Posterior cingulate gyrus (tissue), 11 donors: ENCODE measurements around the gene SNTG2.

ENCODE experiments used
- DNase-seq, 10 donors: peaks; one replicate each; pipeline versions ENCODE4 v3.0.0 to v3.0.0-alpha.2; 2020 to 2021; ENCODE audit warnings: mixed read lengths in 3 of 10
- intact Hi-C: fragments of 100-400 bp; cut with DNase I; formaldehyde crosslinking; loops from one replicate; pipeline ENCODE4 v1.15.1; 2023

Gene SNTG2

GRCh38 chr2:1297372-1298159 lies 346.9 kb downstream of the SNTG2 start:
- peak in 1 of 10 donors; percentile 80 for DNase-seq
- intact Hi-C loops: no loop called here

GRCh38 chr2:1299043-1299442 lies 348.4 kb downstream of the SNTG2 start:
- intact Hi-C loops: no loop called here

GRCh38 chr2:1300284-1300683 lies 349.6 kb downstream of the SNTG2 start:
- intact Hi-C loops: no loop called here
- DNase-seq: no peak

More at GRCh38 chr2:1299043-1299442, 348.4 kb downstream of the SNTG2 start:
- DNase-seq: no peak

GRCh38 chr2:1301056-1301455 lies 350.4 kb downstream of the SNTG2 start:
- intact Hi-C loops: no loop called here
- peak in 1 of 10 donors; percentile 57 for DNase-seq

- intact Hi-C loops: no loop called here
- no peak for DNase-seq
These were observed 354.8 kb downstream of the SNTG2 start for GRCh38 chr2:1305342-1306013.

- DNase-seq: no peak
- intact Hi-C loops: no loop called here
These were observed 355.5 kb downstream of the SNTG2 start for GRCh38 chr2:1306014-1306686.

- intact Hi-C loops: no loop called here
- DNase-seq: peak in 1 of 10 donors; percentile 73
These were observed 356.3 kb downstream of the SNTG2 start for GRCh38 chr2:1306687-1307516.

GRCh38 chr2:1307670-1308069 lies 357.0 kb downstream of the SNTG2 start:
- peak in 1 of 10 donors; percentile 78 for DNase-seq

GRCh38 chr2:1308678-1309077 lies 358.0 kb downstream of the SNTG2 start:
- no peak for DNase-seq
- intact Hi-C loops: no loop called here

More at GRCh38 chr2:1307670-1308069, 357.0 kb downstream of the SNTG2 start:
- intact Hi-C loops: no loop called here

GRCh38 chr2:1309507-1309906 lies 358.9 kb downstream of the SNTG2 start:
- no peak for DNase-seq
- intact Hi-C loops: no loop called here

GRCh38 chr2:1310202-1310601 lies 359.6 kb downstream of the SNTG2 start:
- no peak for DNase-seq
- intact Hi-C loops: no loop called here

GRCh38 chr2:1310866-1311265 lies 360.2 kb downstream of the SNTG2 start:
- intact Hi-C loops: no loop called here
- peak in 1 of 10 donors; percentile 75 for DNase-seq

- intact Hi-C loops: no loop called here
- no peak for DNase-seq
These were observed 362.7 kb downstream of the SNTG2 start for GRCh38 chr2:1313240-1313924.

GRCh38 chr2:1314254-1314653 lies 363.6 kb downstream of the SNTG2 start:
- intact Hi-C loops: no loop called here
- peak in 1 of 10 donors; percentile 72 for DNase-seq

GRCh38 chr2:1318366-1319009 lies 367.8 kb downstream of the SNTG2 start:
- intact Hi-C loops: no loop called here
- peak in 1 of 10 donors; percentile 61 for DNase-seq

- intact Hi-C loops: no loop called here
- DNase-seq: peak in 2 of 10 donors; percentile 39 to 52
These were observed 368.7 kb downstream of the SNTG2 start for GRCh38 chr2:1319393-1319792.

GRCh38 chr2:1321321-1321720 lies 370.7 kb downstream of the SNTG2 start:
- DNase-seq: peak in 8 of 10 donors; percentile 35 to 91 (median 58)
- intact Hi-C loops: loop anchor here (10.0 kb wide), 1 partner anchor 223 kb away; no protein-coding TSS in a partner anchor

GRCh38 chr2:1324884-1325283 lies 374.2 kb downstream of the SNTG2 start:
- no peak for DNase-seq
- intact Hi-C loops: loop anchor here (10.0 kb wide), 1 partner anchor 220 kb away; no protein-coding TSS in a partner anchor

GRCh38 chr2:1328684-1329083 lies 378.0 kb downstream of the SNTG2 start:
- no peak for DNase-seq
- intact Hi-C loops: loop anchor here (10.0 kb wide), 1 partner anchor 216 kb away; no protein-coding TSS in a partner anchor
